PC-9 (cell line): ENCODE results near the gene EPS8L3.

ENCODE experiments used
- EZH2 ChIP-seq: fragments of 200-600 bp; sonication (generic); IDR thresholded peaks from 2 replicates; pipeline ENCODE4 v1.8.0; 2017; ENCODE audit warnings: antibody characterized with exemption, low read depth
- TF ChIP-seq, protein P1 (sequence below): fragments of 200-600 bp; sonication (generic); conservative IDR thresholded peaks from 2 replicates; pipeline ENCODE4 v1.6.1; 2017; ENCODE audit warnings: mixed run types, antibody characterized with exemption, mild to moderate bottlenecking, moderate library complexity

GRCh38 chr1:109793089-109793485, 29.4 kb upstream of the EPS8L3 start:
- TF ChIP-seq, protein P1, sequence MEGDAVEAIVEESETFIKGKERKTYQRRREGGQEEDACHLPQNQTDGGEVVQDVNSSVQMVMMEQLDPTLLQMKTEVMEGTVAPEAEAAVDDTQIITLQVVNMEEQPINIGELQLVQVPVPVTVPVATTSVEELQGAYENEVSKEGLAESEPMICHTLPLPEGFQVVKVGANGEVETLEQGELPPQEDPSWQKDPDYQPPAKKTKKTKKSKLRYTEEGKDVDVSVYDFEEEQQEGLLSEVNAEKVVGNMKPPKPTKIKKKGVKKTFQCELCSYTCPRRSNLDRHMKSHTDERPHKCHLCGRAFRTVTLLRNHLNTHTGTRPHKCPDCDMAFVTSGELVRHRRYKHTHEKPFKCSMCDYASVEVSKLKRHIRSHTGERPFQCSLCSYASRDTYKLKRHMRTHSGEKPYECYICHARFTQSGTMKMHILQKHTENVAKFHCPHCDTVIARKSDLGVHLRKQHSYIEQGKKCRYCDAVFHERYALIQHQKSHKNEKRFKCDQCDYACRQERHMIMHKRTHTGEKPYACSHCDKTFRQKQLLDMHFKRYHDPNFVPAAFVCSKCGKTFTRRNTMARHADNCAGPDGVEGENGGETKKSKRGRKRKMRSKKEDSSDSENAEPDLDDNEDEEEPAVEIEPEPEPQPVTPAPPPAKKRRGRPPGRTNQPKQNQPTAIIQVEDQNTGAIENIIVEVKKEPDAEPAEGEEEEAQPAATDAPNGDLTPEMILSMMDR: no peak
- no peak for TF ChIP-seq EZH2
